NB4 (cell line): ENCODE measurements around the gene MTCH1.

Source experiments
- DNase-seq: peaks from one replicate; pipeline ENCODE4 v3.0.0; 2010; ENCODE audit warnings: low read depth
- H3K4me3 ChIP-seq: one replicate; pipeline ENCODE4 v1.5.1; 2011; ENCODE audit warnings: mild to moderate bottlenecking, low read depth, low read length, moderate library complexity
- MAX ChIP-seq: IDR thresholded peaks from 2 replicates; pipeline ENCODE4 v1.6.1; 2011; ENCODE audit warnings: low read depth, low read length
- MYC ChIP-seq: IDR thresholded peaks from 2 replicates; pipeline ENCODE4 v1.6.1; 2011; ENCODE audit warnings: low read depth, low read length
- POLR2A ChIP-seq: IDR thresholded peaks from 2 replicates; pipeline ENCODE4 v1.6.1; 2011; ENCODE audit warnings: mild to moderate bottlenecking; ENCODE audit not compliant: insufficient read length; ENCODE audit errors: extremely low read depth
- TF ChIP-seq, protein P1 (sequence below): IDR thresholded peaks from one replicate; pipeline ENCODE4 v1.5.1; 2012; ENCODE audit warnings: low read depth, low read length

The MTCH1 gene

GRCh38 chr6:36983538-36983937 lies 2.5 kb downstream of the MTCH1 start:
- DNase-seq, result no peak
- H3K4me3 ChIP-seq, result no peak overlapping the region
- TF ChIP-seq MAX, result no peak
- TF ChIP-seq, protein P1, sequence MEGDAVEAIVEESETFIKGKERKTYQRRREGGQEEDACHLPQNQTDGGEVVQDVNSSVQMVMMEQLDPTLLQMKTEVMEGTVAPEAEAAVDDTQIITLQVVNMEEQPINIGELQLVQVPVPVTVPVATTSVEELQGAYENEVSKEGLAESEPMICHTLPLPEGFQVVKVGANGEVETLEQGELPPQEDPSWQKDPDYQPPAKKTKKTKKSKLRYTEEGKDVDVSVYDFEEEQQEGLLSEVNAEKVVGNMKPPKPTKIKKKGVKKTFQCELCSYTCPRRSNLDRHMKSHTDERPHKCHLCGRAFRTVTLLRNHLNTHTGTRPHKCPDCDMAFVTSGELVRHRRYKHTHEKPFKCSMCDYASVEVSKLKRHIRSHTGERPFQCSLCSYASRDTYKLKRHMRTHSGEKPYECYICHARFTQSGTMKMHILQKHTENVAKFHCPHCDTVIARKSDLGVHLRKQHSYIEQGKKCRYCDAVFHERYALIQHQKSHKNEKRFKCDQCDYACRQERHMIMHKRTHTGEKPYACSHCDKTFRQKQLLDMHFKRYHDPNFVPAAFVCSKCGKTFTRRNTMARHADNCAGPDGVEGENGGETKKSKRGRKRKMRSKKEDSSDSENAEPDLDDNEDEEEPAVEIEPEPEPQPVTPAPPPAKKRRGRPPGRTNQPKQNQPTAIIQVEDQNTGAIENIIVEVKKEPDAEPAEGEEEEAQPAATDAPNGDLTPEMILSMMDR, result no peak
- no peak for TF ChIP-seq MYC

GRCh38 chr6:36980876-36981619 lies 4.9 kb downstream of the MTCH1 start:
- H3K4me3 ChIP-seq, result no peak overlapping the region
- DNase-seq, result no peak
- no peak for TF ChIP-seq MAX
- no peak for TF ChIP-seq POLR2A
- no peak for TF ChIP-seq MYC
- TF ChIP-seq, protein P1, result no peak

DNA sequence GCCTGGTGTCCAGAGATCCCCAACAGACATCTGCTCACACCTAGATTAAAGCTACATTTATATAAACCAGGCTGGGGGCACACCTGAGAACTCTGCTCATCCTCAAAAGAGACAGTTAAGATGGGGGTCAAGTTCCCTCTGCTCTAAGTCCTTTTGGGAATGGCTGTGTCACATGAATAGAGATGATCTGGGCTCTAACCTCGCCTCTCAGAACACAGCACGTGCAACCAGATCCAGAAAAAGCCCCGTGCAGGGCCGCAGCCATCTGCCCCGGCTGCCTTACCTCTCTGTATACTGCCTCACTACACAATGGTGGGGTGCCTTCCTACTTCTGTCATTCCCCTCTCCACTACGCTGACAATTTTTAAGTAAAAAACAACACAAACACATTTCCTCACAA lies 5.9 kb downstream of the MTCH1 start:
- H3K4me3 ChIP-seq, result no peak overlapping the region
- TF ChIP-seq, protein P1, result no peak
- TF ChIP-seq MYC, result no peak
- no peak for TF ChIP-seq MAX
- no peak for TF ChIP-seq POLR2A
- no peak for DNase-seq

DNA sequence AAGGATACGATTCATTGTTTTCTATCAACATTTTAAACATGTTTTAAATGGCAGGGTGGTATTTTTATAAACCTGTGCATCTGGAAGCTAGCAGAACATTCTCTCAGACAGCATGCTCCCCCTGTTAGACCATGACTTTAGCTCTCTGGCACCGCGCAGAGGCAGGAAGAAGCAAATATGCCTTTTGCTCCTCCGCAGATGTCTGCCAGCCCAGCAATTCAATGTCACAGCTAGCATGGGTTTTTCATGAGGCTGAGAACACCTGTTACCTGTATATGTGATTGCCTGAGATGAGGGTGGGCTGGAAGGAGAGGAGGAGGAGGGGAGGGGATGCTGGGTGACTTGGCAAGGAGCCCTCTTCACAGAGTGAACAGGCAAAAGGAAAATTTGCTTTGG lies 6.7 kb downstream of the MTCH1 start:
- H3K4me3 ChIP-seq, result no peak overlapping the region
- DNase-seq, result no peak
- TF ChIP-seq POLR2A (no peak), MAX (no peak), MYC (no peak)
- TF ChIP-seq, protein P1, result no peak

DNA sequence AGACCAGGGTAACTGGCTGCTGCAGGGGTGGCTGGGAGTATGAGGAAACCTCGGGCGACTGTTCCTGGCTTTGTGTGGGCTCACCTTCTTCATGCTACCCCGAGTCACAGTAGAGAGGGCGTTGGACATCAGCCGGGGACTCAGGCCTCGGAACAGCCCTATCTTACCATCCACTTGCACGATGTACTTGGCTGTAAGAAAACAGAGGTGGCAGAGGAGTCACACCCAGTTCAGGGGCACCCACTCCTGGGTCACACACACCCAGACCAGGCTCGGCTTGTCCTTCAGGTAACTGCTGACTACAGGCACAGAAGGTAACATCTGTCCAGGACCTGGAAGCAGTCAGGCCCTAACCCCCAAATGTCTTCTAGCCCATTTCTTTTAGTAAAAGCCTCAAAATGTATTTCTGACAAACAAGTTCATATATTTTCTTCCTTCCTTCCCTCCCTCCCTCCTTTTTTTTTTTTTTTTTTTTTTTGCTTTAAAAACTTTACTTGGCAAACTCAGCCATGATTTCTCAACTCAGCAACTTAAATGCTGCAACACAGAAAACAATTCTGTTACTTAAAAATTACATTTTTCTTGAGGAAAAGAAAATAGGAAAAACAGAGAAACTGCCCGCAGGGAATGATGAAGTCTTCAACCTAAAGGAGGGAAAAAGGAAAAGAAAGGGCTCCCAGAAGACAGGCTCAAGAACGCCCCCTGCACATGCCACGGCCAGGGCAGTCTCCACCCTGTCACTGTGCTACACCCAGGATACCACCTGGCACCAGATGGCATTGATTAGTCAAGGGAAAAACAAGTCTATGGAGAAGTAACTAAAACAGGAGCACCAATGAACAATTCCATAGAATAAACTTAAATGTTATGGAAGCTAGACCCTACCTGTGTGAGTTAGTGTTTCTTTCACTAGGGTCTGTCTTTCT lies 7.3 kb downstream of the MTCH1 start:
- H3K4me3 ChIP-seq, result no peak overlapping the region
- TF ChIP-seq, protein P1, result no peak
- TF ChIP-seq POLR2A (no peak), MAX (no peak), MYC (no peak)
- DNase-seq, result no peak
